ENCODE results near the gene BIN1. TPM values are rescaled to one million over a fixed set of nuclear protein-coding genes. Genes with fewer than 3 reads are reported as not detected.
A peak's percentile ranks its signal among the peaks of the same experiment; 100 is the strongest.

BIN1 gene
- total and polyA plus RNA-seq, 8 donors: 32.0 to 98.7 (median 76.7) TPM

DNA sequence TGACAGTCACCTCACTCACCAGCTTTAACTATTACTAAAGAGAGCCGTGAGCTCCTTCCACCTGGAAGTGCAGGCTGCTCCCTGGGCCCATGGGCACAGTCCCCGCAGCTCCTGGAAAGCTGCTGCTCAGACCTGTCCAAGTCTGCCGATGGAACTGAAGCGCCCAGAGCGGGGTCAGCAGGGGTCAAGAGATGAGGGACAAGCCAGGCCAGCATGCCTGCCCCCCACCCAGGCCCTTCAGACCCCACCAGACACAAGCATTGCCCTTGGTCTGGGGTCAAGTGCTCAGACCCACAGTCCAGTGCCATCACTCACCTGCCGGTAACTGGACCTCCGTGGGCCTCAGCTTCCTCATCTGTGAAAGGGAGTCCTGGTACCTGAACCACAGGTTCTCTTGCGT is 59.9 kb downstream of the BIN1 start:
- Histone ChIP-seq H3K4me3 (no peak overlapping the region), H3K9me3 (no peaks in the 10 kb centered on the region), H3K4me1 (peaks cover 5 to 7% of the 10 kb centered on the region in 2 donors), H3K27ac (no peak overlapping the region), H3K27me3 (no peaks in the 10 kb centered on the region), H3K36me3 (peaks cover 0 to 14% of the 10 kb centered on the region in 2 donors)
- TF ChIP-seq, protein P1, sequence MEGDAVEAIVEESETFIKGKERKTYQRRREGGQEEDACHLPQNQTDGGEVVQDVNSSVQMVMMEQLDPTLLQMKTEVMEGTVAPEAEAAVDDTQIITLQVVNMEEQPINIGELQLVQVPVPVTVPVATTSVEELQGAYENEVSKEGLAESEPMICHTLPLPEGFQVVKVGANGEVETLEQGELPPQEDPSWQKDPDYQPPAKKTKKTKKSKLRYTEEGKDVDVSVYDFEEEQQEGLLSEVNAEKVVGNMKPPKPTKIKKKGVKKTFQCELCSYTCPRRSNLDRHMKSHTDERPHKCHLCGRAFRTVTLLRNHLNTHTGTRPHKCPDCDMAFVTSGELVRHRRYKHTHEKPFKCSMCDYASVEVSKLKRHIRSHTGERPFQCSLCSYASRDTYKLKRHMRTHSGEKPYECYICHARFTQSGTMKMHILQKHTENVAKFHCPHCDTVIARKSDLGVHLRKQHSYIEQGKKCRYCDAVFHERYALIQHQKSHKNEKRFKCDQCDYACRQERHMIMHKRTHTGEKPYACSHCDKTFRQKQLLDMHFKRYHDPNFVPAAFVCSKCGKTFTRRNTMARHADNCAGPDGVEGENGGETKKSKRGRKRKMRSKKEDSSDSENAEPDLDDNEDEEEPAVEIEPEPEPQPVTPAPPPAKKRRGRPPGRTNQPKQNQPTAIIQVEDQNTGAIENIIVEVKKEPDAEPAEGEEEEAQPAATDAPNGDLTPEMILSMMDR (IDR thresholded peaks at IDR 0.05): no peak
- intact Hi-C loops (cut with DNase I): no loop called here
- DNase-seq (no peak), ATAC-seq (no peak)

GRCh38 chr2:127046579-127046978 is 60.4 kb downstream of the BIN1 start:
- no peak overlapping the region for H3K27ac ChIP-seq
- no peak for DNase-seq
- peaks cover 5 to 7% of the 10 kb centered on the region in 2 donors for H3K4me1 ChIP-seq
- H3K4me3 ChIP-seq: no peak overlapping the region
- TF ChIP-seq, protein P1 (IDR thresholded peaks at IDR 0.05): no peak
- H3K9me3 ChIP-seq: no peaks in the 10 kb centered on the region
- H3K27me3 ChIP-seq: no peaks in the 10 kb centered on the region
- ATAC-seq: no peak
- peaks cover 0 to 14% of the 10 kb centered on the region in 2 donors for H3K36me3 ChIP-seq
- intact Hi-C loops (cut with DNase I): no loop called here

DNA sequence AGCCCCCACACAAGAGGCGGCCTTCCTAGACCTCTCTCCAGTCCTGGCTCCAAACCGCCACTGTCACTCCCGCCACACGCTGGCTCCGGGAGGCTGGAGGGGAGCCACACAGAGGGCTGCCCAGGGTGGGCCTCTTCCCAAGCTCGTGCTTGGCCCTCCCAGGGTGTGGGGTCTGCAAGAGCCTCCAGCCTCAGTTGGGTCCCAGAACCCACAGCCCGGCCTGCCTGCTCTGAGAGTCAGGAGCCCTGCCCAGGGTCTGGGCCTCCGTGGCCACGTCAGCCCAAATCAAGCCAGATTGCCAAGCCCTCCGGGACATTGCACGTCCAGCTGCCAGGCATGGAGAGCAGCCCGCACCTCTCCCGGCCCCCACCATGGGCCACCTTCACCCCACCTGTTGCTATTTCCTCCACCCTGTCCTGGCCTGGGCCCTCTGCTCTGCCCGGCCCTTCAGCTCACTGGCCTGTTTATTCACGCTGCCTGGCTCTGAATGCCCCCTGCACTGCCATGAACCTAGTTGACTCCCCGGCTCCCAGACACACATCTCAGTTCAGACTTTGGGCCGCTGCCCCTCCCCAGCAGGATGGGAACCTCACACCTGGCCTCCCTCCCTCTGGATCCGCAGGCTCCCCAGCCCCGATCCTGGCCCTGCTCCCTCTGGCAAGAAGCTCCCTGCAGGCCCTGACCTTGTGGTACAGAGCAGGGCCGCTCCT is 61.0 kb downstream of the BIN1 start:
- H3K27ac ChIP-seq: no peak overlapping the region
- ATAC-seq (no peak), DNase-seq (peak in 1 of 4 donors; percentile 73)
- no peaks in the 10 kb centered on the region for H3K27me3 ChIP-seq
- H3K4me1 ChIP-seq: peaks cover 5 to 7% of the 10 kb centered on the region in 2 donors
- peaks cover 0 to 14% of the 10 kb centered on the region in 2 donors for H3K36me3 ChIP-seq
- TF ChIP-seq, protein P1 (IDR thresholded peaks at IDR 0.05): no peak
- intact Hi-C loops (cut with DNase I): no loop called here
- H3K9me3 ChIP-seq: no peaks in the 10 kb centered on the region
- H3K4me3 ChIP-seq: no peak overlapping the region

- peaks cover 2 to 4% of the 10 kb centered on the region in 2 donors for H3K4me1 ChIP-seq
- H3K27ac ChIP-seq: no peak overlapping the region
- H3K36me3 ChIP-seq: peaks cover 0 to 14% of the 10 kb centered on the region in 2 donors
- H3K9me3 ChIP-seq: no peaks in the 10 kb centered on the region
- no peaks in the 10 kb centered on the region for H3K27me3 ChIP-seq
- H3K4me3 ChIP-seq: no peak overlapping the region
- no peak for ATAC-seq
- TF ChIP-seq, protein P1 (IDR thresholded peaks at IDR 0.05): no peak
- no peak for DNase-seq
- intact Hi-C loops (cut with DNase I): no loop called here
Observed at GRCh38 chr2:127044977-127045661, 61.8 kb downstream of the BIN1 start.

DNA sequence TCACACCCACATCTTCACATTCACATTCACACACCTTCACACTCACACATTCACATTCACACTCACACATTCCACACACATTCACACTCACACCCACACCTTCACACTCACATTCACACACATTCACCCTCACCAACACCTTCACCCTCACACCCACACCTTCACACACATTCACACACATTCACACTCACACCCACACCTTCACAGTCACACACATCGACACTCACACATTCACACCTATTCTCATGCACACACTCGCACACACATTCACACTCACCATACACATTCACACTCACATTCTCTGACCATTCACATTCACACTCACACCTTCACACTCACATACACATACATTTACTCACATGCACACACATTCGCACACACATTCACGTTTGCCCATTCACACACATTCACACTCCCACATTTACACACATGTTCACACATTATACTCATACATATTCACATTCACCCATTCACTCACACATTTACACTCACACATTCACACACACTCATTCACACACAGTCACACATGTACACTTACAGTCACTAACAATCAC is 62.7 kb downstream of the BIN1 start:
- H3K9me3 ChIP-seq: no peaks in the 10 kb centered on the region
- H3K27ac ChIP-seq: no peak overlapping the region
- peaks cover 0 to 14% of the 10 kb centered on the region in 2 donors for H3K36me3 ChIP-seq
- ATAC-seq (no peak), DNase-seq (no peak)
- H3K27me3 ChIP-seq: no peaks in the 10 kb centered on the region
- TF ChIP-seq, protein P1 (IDR thresholded peaks at IDR 0.05): no peak
- no peak overlapping the region for H3K4me3 ChIP-seq
- intact Hi-C loops (cut with DNase I): no loop called here
- H3K4me1 ChIP-seq: no peaks in the 10 kb centered on the region
